ENCODE measurements around the gene KDSR.
A peak's percentile ranks its signal among the peaks of the same experiment; 100 is the strongest.

Gene KDSR

DNA sequence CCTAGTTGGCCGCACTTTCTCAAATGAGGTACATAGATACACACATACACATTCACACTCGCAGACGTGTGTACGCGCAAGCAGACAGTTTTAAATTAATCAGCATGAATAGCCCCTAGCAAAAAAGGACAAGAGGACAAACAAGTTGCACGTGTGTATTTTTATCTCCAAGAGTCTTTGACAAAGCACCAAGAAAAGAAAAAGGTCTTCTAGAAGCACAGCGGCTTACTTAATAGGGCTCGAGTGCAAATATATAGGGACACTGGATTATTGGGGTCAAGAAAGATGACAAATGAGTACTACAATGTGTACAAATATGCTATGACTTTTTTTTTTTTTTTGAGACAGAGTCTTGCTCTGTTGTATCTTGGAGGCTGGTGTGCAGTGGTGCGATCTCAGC lies 45.7 kb downstream of the KDSR start:
- no peak for DNase-seq (ENCODE audit: low read depth, low spot score)

DNA sequence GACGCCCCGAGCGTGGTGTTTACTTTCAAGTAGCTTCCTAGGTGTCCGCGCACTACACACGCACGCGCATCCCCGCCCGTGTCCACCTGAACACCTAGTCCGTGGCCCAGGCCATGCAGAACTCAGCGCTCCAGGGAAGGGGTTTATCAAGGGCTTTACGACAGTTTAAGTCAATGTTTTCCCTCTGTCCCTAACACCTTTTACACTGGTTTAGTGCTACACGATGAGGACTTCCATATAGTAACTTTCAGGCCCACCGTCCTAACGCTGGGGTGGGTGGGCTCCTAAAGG lies 46.1 kb downstream of the KDSR start:
- DNase-seq (ENCODE audit: low read depth, low spot score), result no peak

DNA sequence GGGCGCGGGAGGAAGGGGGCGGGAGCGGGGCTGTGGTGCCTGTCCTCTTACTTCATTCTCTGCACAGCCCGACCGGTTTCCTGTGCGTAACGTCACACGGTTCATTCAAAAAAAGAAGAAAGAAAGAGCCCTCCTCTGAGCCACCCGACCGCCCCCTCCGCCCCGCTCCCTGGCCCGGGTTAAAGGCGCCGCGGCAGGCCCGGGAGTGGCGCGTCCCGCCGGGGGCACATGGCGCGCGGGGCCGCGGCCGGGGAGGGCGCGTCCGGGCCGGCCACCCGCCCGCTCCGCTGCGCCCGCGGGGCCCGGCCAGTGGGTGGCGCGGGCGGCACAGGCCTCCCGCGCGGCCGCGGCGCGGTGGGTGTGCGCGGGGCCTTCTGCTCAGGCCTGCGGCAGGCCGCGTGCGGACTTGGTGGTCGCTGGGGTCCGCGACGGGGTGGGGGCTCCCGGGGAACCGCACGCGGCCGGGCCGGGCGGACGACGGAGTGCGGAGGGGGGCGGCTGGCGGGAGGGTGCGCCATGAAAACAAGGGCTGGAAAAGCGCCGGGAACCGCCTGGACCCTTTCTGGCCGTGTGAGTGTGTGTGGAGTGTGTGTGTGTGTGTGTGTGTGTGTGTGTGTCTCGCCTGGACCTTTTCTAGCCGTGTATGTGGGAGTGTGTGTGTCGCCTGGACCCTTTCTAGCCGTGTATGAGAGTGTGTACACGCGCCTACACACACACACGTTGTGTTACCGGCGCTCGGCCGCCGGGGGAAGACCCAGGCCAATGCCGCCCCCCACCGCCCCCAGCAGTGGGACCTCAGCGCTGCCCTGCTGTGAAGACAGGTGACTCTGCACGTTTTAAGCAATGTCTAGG lies 46.7 kb downstream of the KDSR start:
- peak; percentile 73 for DNase-seq (ENCODE audit: low read depth, low spot score)

DNA sequence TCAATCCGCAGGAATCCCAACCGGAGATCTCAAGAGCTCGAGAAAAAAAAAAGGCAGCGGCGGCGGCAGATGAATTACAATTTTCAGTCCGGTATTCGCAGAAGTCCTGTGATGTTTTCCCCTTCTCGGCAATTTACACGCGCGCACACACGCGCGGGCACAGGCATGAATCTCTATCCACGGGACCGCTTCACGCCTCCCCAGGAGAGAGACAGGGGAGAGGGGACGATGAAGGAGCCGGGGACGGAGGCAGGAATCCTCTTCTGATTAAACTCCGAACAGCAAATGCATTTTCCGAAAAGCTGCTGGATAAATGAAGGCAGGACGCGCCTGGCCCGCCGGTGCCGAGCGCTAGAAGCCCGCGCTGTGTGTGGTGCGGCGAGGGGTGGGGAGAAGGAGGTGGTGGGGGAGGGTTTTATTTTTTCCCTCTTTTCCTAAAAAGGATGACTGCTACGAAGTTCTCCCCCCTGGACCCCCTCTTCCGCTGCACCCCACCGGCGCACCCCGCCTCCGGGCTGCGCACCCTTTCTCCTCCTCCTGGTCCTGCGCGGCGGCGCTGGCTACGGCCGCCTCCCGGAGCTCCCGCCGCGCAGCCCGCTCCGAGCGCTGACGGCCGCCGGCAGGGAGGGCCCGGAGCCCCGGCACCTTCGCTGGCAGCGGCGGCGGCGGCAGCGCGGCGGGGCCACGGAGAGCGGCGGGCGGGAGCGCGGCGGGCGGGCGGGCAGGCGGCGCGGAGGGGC lies 47.5 kb downstream of the KDSR start, which contains the start of gene BCL2:
Gene BCL2 (minus strand): TSS at position 387 of the 740 bp plus-strand sequence.
- no peak for DNase-seq (ENCODE audit: low read depth, low spot score)

DNA sequence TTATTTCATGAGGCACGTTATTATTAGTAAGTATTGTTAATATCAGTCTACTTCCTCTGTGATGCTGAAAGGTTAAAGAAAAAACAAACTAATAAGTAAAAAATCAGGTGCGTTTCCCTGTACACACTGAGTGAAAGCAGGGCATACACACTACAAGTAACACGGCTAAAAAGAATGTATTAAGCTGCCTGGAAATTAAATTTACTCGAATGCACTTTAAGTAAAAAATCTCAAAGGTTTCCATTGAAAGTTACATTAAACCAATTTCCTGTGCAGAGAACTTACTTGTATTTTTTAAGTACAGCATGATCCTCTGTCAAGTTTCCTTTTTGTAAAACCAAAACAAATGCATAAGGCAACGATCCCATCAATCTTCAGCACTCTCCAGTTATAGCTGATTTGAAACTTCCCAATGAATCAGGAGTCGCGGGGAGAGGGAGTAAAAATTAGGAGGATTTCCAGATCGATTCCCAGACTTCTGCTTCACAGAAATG lies 48.1 kb downstream of the KDSR start:
- DNase-seq (ENCODE audit: low read depth, low spot score), result no peak

DNA sequence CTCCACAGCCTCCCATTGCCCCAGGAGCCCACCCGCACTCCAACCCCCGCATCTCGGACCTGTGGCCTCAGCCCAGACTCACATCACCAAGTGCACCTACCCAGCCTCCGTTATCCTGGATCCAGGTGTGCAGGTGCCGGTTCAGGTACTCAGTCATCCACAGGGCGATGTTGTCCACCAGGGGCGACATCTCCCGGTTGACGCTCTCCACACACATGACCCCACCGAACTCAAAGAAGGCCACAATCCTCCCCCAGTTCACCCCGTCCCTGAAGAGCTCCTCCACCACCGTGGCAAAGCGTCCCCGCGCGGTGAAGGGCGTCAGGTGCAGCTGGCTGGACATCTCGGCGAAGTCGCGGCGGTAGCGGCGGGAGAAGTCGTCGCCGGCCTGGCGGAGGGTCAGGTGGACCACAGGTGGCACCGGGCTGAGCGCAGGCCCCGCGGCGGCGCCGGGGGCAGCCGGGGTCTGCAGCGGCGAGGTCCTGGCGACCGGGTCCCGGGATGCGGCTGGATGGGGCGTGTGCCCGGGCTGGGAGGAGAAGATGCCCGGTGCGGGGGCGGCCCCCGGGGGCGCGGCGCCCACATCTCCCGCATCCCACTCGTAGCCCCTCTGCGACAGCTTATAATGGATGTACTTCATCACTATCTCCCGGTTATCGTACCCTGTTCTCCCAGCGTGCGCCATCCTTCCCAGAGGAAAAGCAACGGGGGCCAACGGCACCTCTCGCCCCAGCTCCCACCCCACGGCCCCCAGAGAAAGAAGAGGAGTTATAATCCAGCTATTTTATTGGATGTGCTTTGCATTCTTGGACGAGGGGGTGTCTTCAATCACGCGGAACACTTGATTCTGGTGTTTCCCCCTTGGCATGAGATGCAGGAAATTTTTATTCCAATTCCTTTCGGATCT lies 48.8 kb downstream of the KDSR start:
- peak; percentile 63 for DNase-seq (ENCODE audit: low read depth, low spot score)

DNA sequence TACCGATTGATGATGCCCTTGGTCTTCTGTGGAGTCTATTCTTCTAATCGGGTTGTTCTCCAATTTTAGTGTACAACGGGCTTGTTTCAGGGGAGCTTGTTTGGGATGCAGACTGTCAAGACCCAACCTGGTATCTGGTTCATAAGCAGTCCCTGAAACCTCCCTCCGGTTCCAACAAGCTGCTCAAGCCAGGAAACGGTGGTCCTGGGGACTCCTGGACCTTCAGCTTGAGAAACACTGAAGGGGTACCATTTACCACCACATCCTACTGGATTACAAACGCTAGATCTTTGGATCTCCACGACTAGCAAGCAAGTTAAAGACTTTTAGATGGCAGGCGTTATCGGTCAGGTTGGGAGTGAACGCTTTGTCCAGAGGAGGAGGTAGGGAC lies 49.5 kb downstream of the KDSR start:
- DNase-seq (ENCODE audit: low read depth, low spot score), result no peak

DNA sequence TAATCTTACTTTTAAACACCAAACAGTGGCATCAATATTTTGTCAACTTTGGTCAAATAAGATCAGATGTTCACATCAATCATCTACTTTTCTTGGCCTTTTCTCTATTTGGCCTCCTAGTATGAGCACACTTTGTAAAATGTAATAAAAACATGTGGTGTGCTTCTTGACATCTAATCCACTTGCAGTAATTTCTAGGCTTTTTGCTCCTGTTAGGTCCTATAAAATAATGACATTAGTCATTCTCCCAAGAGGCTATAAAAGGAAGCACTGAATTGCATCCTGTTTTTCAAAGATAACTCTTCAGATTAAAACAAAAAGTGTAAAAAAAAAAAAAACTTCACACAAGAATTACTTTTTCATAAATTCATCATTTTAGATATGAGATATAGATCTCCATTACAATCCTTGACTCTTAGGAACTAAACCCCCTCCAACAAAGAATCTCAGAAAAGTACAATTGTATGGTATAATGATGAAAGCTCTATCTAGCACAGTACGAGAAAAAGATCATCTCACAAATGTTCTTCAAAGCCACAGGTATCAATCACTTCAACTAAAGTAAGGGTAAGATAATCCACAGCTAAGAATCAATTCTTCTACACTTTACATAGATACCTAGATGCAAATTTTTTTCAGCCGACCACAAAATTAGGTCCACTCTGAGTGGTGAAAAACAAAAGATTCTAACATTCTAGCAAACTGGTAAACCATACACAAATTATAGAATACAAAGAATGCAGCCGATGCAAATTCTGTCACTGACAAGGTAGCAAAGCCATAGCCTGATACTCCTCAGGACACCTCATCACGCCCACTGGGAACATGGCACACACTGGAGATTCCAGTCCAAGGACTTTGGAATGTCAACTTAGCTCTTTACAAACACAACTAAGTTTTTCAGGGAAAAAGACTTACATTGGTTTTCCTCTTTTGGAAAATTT lies 50.1 kb downstream of the KDSR start:
- no peak for DNase-seq (ENCODE audit: low read depth, low spot score)

DNA sequence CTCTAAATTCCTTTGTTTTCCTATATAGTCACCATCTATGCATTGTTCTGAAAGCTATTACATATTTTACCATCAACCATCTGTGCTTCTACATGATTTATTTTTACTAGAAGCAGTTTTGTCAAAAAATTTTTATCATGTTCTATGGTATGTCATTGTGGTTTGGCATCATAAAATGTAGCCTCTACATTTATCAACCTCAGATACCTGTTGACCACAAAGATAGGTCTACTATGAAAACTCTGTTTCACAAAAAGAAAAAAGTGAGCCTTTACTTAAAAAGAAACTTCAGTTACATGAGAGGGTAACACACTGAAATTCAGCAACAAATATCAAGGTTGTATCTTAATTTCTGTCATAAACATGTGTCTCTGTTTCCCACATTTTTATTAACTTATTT lies 51.1 kb downstream of the KDSR start:
- no peak for DNase-seq (ENCODE audit: low read depth, low spot score)

DNA sequence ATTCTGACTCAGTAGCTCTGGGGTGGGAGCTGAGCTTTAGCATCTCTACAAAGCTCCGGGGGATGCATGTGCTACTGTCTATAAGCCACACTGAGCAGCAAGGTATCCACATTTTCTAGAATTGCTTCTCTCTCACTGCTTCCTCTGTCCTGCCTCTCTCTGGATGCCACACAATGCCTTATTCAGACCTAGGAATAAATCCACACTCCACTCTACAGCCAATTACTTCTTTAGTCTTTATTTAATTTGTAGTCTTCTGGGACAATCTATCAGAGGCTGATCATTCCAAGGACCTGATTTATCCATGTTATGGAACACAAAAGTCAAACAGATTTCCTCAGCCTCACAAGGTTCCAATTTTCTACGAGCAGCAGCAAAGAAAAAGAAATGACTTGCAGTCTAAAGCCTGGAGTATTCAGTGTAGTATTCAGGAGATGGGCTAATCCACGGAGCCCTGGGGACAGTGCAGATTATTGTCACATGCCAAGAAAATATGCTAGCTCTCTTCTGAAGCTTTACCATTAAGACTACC lies 51.8 kb downstream of the KDSR start:
- no peak for DNase-seq (ENCODE audit: low read depth, low spot score)

DNA sequence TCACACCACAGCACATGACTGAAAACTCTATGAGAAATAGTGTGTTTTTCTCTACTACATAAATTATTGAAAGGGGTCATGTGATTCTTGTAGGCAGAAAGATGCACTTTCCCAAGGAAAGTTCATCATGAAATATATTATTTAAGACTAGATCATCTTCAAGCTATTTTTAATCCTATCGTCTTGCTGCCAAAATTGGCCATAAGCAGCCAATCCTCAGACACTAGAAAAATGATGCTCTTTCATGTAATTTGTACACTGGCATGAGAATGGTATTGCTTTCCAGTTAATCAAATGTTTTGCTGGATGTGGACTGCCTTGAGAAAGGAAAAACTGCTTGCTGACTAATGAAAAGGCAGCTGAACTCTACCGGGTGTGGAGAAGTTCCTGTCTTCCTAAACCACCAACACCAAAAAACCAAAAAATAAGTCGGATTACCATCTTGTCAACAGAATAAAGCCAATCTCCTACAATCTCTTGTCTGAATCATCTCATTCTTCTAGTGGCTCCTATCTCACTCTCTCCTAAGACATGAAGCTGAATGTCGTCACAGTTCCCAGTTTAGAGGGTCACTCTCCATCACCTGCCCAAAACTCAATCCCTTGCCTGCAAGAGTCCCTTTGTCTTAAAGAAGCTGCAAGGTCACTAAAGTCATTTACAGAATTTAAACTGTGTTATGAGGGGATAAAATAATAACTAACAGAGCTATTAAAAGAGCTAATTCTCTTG lies 52.8 kb downstream of the KDSR start:
- no peak for DNase-seq (ENCODE audit: low read depth, low spot score)

DNA sequence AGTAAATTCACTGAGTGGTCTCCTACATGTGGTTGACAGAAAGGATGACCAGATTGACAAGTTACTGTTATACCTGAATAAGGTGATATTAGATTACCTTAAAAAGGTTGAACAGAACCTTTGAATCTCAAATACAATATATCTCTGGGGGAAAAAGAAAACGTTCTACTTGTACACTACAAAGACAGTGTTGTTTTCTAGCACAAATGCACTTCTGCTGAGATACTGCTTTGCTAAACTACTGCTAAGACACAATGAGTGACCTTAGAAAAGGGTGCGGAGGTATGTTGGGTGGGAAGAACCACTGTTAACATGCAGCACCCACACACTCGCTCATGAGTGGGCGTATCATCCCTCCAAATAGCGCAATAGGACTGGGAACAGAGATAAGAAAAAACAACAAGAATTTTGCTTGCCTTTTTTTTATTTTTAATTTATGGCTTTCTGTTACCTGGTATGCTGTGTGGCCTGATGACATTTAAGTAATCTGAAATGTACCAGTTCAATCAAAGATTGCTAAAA lies 53.5 kb downstream of the KDSR start:
- no peak for DNase-seq (ENCODE audit: low read depth, low spot score)

DNA sequence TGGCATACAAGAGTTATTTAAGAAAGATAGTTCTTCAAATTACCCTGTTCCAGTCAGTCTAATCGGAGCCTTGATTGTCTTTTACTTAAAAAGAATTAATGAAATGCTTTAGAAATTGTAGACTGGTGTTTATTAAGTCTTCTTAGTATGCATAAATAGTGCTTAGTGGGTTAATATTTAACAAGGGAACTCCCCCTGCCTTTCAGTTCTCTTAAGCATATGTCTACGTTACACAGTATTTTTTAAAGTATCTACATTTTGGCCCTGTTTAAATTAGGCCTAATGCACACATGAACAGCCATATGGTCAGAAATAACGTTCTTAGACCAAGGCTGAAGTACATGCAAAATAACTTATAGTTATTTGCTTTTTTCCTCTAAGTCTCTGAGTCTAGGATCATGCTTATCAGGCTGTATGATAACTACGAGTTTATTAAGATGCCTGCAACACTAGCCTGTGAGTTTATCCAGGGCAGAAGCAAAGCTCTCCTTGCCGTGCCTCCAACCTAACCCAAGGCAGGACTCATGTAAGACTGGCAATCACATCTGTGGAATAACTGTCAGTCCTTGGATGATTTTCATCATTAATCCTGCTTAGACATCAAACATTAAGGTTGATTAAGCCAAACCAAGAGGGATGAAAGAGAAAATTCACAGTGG lies 54.1 kb downstream of the KDSR start:
- DNase-seq (ENCODE audit: low read depth, low spot score), result no peak

DNA sequence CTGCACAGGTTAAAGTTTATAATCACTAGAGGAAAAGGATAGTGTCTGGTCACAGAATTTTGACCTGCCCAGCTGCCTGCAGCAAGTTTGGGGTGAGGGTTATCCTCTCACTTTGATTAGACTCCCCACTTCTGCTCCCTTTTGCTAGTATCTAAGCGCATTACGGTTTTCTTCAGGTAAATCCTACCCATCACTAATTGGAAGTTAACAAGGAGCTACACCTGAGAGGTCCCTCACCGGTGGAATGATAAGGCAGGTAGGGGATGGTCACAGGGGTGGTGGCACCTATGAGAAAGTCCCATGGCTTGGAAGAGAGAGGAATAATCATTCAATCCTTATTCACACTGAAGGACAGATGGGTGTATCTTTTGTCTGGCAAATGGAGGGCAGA lies 55.0 kb downstream of the KDSR start:
- DNase-seq (ENCODE audit: low read depth, low spot score), result no peak

DNA sequence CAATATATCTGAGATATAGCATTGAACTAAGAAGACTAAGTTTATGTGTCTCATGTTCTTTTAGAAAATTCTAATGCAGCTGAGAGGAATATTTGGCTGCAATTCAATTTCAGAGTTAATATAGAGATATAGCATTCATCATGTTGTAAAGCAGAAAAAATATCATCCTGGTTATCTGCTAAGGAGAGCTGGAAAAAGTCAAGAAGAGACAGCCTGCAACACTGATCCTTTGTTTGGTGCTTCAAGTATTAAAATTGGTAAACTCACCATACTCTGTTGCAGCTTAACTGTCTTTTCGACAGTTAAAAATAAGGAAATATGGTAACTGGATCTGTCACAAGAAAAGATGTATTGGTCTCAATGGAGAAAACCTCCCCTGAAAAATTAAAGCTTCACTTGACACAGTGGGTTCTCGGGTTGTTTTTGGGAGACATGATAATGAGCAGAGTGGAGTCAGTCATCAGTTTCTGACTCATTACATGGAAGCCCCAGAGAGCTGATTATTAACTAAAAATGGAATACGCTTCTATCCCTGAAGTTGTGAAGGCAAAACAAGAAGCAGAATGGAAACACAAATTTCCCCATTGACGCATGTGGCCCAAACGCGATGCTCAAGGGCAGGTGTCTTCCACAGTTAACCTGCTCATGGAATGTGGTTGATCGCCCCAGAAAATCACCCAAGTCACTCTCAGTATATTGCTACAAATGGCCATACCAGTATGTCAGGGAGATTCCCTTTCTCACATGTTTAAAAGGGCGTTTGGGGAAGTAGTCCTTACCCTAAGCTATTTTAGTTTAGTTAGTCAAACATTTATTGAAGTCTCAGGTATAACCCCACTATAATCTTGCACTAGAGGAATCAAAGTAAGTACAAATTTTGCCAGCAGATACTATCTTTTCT lies 55.6 kb downstream of the KDSR start:
- no peak for DNase-seq (ENCODE audit: low read depth, low spot score)

DNA sequence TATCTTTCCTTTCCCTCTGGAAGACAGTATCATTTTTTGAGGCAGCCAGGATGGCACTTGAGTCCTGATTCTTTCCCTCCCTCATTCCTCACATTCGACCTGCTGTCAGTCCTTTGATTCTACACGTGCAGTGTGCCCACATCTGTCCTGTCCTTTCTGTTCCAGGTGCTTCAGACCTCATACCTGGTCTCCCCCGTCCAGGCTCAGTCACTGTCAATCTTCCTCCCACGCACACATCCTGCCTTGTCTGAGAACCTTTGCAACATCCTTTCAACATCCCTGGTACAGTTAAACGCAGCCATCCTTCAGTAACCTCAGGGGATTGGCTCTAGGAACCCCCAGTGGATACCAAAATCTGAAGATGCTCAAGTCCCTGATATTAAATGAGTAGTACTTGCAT lies 57.6 kb downstream of the KDSR start:
- DNase-seq (ENCODE audit: low read depth, low spot score), result no peak

DNA sequence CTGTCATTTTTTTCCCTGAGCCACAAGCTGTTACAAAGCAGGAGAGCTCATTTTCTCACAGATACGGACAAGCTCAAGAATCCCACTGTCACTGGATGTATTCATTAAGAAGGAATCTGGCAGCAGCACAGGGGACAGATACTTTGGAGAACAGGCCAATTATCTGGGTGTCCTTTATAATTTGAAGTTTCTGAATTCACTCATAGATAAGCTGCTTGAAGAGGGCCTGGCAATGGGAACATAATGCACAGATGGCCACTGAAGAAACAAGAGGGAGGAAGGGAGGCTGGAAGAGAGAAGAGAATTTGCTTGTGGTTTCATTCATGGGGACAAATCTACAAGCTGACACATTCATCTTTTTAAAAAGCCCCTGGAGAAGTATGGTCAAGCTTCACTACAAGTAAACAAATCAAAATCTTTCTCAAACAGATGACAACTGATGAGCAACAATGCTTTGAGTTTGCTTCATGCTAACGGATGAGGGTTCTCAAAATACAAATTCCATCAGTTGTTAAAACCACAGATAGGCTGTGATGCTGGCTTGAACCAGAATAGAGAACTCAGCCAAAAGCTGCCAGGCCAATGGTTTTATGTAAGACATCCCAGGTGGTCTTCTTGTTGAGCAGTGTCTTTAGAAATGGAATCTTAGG lies 59.3 kb downstream of the KDSR start:
- no peak for DNase-seq (ENCODE audit: low read depth, low spot score)
